Heart left ventricle (tissue), 13 donors: ENCODE data around the gene G6PC3.

ENCODE experiments used
- POLR2A ChIP-seq, 2 donors: fragments of 450-650 bp; IDR thresholded peaks; one replicate each; pipeline ENCODE4 v1.6.1; 2017; ENCODE audit warnings: antibody characterized with exemption in 2 of 2, mild to moderate bottlenecking in 2 of 2, moderate library complexity in 2 of 2
- TF ChIP-seq, protein P1 (sequence below), 12 donors: fragments of 200-600 bp; sonication (generic) in 4 of 12; IDR thresholded peaks; one replicate each; pipeline versions ENCODE4 v1.5.0 to v1.8.0; 2018 to 2022; ENCODE audit warnings: antibody characterized with exemption in 12 of 12, mild to moderate bottlenecking in 5 of 12
- donor health status: ischemic (EF 13 %, LVEDD 7.1; RV severe dilation, severe dysfunction).
- donor health status: DM: no; HTN: yes; CAD: no.
- donor health status: DM: no; HTN: no; CAD: no.
- donor health status: ischemic (EF 25% LVEDD 6.9; RV normal size, moderate dysfunction).
- donor health status: ischemic (EF 25% LVEDD 5.7; RV mildly dilated, moderate dysfunction).
- donor health status: ischemic (EF 35%, LVEDD 5.7; RV mildly dilated, moderate dysfunction).
- donor health status: nonischemic (EF 11% LVEDD 7.7; RV severe dilation, severe dysfunction).
- donor health status: DM: yes; HTN: yes; CAD: no.
- donor health status: PGD.
- donor health status: ischemic (EF 29% LVEDD 5.4; RV normal size, mild dysfunction).
- donor health status: nonischemic (EF 23%, LVEDD 6.1; RV moderate dilation, normal function).

DNA sequence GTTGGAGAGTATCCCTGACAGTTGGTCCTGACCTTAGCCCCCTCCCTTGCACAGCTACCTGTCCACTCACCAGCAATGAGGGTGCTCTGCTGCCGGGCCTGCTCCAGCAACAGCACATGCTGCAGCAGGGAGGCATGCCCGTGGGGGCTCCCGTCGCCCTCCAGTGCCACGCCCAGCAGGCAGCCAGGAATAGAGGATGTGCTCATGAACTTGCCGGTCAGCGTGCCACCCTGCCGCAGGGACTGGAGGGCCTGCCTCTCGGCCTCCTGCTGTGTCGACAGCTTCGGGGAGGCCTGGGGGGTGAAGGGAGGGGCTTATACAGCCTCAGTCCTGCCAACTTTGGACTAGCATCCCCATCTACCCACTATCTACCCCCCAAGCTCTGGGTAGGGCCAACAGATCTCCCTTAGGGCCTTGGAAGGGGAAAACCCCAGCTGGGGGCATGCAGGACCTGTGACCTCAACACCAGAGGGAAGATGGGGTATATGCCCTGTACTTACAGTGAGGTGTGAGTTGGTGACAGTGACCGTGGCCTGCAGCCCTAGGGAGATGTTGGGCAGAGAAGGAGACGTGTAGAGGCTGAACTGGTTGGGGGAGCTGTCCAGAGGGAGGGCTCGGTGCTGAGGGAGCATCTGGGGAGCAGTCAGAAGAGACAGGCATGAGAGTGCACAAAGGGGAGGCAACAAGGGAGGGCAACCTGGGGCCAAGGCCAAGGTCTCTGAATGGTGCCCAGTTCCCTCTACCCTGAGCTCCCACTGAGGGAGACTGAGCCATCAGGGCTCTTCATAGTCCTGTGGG, 20.9 kb downstream of the G6PC3 start:
- TF ChIP-seq POLR2A (IDR thresholded peaks at IDR 0.05), result no peak
- TF ChIP-seq, protein P1, sequence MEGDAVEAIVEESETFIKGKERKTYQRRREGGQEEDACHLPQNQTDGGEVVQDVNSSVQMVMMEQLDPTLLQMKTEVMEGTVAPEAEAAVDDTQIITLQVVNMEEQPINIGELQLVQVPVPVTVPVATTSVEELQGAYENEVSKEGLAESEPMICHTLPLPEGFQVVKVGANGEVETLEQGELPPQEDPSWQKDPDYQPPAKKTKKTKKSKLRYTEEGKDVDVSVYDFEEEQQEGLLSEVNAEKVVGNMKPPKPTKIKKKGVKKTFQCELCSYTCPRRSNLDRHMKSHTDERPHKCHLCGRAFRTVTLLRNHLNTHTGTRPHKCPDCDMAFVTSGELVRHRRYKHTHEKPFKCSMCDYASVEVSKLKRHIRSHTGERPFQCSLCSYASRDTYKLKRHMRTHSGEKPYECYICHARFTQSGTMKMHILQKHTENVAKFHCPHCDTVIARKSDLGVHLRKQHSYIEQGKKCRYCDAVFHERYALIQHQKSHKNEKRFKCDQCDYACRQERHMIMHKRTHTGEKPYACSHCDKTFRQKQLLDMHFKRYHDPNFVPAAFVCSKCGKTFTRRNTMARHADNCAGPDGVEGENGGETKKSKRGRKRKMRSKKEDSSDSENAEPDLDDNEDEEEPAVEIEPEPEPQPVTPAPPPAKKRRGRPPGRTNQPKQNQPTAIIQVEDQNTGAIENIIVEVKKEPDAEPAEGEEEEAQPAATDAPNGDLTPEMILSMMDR (IDR thresholded peaks at IDR 0.05), result no peak
